ENCODE measurements around the gene CPD. TPM values are rescaled to one million over a fixed set of nuclear protein-coding genes. Genes with fewer than 3 reads are reported as not detected.

CPD gene
- total and polyA plus RNA-seq, 2 of the 13 experiments (the other 11 are each of a cell fraction or from before 2014, with no cell fraction given) = 46.1 to 72.3 TPM

DNA sequence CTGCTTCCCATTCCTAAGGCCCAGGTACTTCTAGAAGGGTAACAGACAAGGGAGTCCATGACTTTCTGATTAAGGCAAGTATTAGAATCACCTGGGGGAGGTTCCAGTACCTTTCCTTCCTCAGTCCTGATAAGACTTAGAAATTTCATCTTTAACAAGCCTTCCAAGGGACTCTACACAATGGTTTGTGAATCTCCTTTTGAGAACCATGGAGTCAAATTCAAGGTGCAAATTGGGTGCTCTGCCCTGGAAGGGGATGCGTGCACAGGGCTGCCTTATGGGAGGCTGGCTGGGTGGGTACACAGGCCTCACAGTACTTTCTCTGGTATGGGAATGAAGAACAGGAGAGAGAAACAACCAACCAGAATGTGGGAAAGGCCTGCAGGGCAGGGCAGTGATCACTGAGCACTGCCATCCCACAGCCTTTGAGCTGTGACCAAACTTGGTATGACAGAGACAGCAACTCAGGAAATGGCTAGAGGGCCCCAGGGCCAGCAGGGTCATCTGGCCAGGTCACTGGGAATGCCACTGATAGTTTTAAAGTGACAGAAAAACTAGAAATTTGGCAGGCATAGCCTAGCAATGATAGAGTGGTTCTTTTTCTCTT, 41.2 kb upstream of the CPD start (continued):
- TF ChIP-seq PHB2 (IDR thresholded peaks at IDR 0.05; ENCODE audit: partially characterized antibody) (no peak), ZNF124 (CRISPR knock-in tag; IDR thresholded peaks at IDR 0.05) (peak; percentile 74), REXO4 (CRISPR knock-in tag; IDR thresholded peaks at IDR 0.05; ENCODE audit: borderline replicate concordance) (no peak), ZKSCAN8 (CRISPR knock-in tag; IDR thresholded peaks at IDR 0.05; ENCODE audit: borderline replicate concordance) (0 out of 2 replicates have a peak, but pooled peaks have one; percentile 31), ZNF776 (CRISPR knock-in tag; IDR thresholded peaks at IDR 0.05) (no peak), CBX2 (IDR thresholded peaks at IDR 0.05; ENCODE audit: low read depth, low read length) (no peak), CBX2 (CRISPR knock-in tag; IDR thresholded peaks at IDR 0.05; ENCODE audit: low read depth) (no peak), SAFB2 (CRISPR knock-in tag; IDR thresholded peaks at IDR 0.05; ENCODE audit: borderline replicate concordance, low read depth) (no peak), ZNF562 (CRISPR knock-in tag; IDR thresholded peaks at IDR 0.05; ENCODE audit: borderline replicate concordance) (no peak), TGIF2 (CRISPR knock-in tag; IDR thresholded peaks at IDR 0.05) (no peak), TMF1 (CRISPR knock-in tag; IDR thresholded peaks at IDR 0.05; ENCODE audit: low read depth) (no peak), SMC3 (IDR thresholded peaks at IDR 0.05; ENCODE audit: low read length) (no peak), ELF4 (CRISPR knock-in tag; IDR thresholded peaks at IDR 0.05; ENCODE audit: borderline replicate concordance) (no peak), ZBTB7A (CRISPR knock-in tag; IDR thresholded peaks at IDR 0.05) (no peak), ZNF282 (IDR thresholded peaks at IDR 0.05; ENCODE audit: partially characterized antibody) (no peak), SALL2 (CRISPR knock-in tag; IDR thresholded peaks at IDR 0.05) (no peak), KDM6A (CRISPR knock-in tag; IDR thresholded peaks at IDR 0.05; ENCODE audit: low read depth) (peak; percentile 73; the same call in 1 of the 2 replicates), ZNF703 (CRISPR knock-in tag; IDR thresholded peaks at IDR 0.05; ENCODE audit: borderline replicate concordance) (no peak), SNAI1 (CRISPR knock-in tag; IDR thresholded peaks at IDR 0.05; ENCODE audit: borderline replicate concordance) (no peak), PAF1 (CRISPR knock-in tag; IDR thresholded peaks at IDR 0.05) (no peak), ZBTB21 (CRISPR knock-in tag; IDR thresholded peaks at IDR 0.05) (no peak)
- TF ChIP-seq, protein P1, sequence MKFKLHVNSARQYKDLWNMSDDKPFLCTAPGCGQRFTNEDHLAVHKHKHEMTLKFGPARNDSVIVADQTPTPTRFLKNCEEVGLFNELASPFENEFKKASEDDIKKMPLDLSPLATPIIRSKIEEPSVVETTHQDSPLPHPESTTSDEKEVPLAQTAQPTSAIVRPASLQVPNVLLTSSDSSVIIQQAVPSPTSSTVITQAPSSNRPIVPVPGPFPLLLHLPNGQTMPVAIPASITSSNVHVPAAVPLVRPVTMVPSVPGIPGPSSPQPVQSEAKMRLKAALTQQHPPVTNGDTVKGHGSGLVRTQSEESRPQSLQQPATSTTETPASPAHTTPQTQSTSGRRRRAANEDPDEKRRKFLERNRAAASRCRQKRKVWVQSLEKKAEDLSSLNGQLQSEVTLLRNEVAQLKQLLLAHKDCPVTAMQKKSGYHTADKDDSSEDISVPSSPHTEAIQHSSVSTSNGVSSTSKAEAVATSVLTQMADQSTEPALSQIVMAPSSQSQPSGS (CRISPR knock-in tag; IDR thresholded peaks at IDR 0.05) = 0 out of 2 replicates have a peak, but pooled peaks have one; percentile 54
- TF ChIP-seq, protein P2, sequence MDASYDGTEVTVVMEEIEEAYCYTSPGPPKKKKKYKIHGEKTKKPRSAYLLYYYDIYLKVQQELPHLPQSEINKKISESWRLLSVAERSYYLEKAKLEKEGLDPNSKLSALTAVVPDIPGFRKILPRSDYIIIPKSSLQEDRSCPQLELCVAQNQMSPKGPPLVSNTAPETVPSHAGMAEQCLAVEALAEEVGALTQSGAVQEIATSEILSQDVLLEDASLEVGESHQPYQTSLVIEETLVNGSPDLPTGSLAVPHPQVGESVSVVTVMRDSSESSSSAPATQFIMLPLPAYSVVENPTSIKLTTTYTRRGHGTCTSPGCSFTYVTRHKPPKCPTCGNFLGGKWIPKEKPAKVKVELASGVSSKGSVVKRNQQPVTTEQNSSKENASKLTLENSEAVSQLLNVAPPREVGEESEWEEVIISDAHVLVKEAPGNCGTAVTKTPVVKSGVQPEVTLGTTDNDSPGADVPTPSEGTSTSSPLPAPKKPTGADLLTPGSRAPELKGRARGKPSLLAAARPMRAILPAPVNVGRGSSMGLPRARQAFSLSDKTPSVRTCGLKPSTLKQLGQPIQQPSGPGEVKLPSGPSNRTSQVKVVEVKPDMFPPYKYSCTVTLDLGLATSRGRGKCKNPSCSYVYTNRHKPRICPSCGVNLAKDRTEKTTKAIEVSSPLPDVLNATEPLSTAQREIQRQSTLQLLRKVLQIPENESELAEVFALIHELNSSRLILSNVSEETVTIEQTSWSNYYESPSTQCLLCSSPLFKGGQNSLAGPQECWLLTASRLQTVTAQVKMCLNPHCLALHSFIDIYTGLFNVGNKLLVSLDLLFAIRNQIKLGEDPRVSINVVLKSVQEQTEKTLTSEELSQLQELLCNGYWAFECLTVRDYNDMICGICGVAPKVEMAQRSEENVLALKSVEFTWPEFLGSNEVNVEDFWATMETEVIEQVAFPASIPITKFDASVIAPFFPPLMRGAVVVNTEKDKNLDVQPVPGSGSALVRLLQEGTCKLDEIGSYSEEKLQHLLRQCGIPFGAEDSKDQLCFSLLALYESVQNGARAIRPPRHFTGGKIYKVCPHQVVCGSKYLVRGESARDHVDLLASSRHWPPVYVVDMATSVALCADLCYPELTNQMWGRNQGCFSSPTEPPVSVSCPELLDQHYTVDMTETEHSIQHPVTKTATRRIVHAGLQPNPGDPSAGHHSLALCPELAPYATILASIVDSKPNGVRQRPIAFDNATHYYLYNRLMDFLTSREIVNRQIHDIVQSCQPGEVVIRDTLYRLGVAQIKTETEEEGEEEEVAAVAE (CRISPR knock-in tag; IDR thresholded peaks at IDR 0.05; ENCODE audit: borderline replicate concordance) = no peak
- TF ChIP-seq, protein P3, sequence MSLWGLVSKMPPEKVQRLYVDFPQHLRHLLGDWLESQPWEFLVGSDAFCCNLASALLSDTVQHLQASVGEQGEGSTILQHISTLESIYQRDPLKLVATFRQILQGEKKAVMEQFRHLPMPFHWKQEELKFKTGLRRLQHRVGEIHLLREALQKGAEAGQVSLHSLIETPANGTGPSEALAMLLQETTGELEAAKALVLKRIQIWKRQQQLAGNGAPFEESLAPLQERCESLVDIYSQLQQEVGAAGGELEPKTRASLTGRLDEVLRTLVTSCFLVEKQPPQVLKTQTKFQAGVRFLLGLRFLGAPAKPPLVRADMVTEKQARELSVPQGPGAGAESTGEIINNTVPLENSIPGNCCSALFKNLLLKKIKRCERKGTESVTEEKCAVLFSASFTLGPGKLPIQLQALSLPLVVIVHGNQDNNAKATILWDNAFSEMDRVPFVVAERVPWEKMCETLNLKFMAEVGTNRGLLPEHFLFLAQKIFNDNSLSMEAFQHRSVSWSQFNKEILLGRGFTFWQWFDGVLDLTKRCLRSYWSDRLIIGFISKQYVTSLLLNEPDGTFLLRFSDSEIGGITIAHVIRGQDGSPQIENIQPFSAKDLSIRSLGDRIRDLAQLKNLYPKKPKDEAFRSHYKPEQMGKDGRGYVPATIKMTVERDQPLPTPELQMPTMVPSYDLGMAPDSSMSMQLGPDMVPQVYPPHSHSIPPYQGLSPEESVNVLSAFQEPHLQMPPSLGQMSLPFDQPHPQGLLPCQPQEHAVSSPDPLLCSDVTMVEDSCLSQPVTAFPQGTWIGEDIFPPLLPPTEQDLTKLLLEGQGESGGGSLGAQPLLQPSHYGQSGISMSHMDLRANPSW (CRISPR knock-in tag; IDR thresholded peaks at IDR 0.05; ENCODE audit: borderline replicate concordance) = no peak
